UCSD-AML1 (cell line): Measurements from ENCODE around the gene ENG.

ENCODE experiments used
- DNase-seq: peaks from one replicate; lab custom pipeline; 2025; ENCODE audit not compliant: unreplicated experiment; lab: John Stamatoyannopoulos, UW

The ENG gene

GRCh38 chr9:127815512-127816361, 38.7 kb downstream of the ENG start:
- DNase-seq = no peak

DNA sequence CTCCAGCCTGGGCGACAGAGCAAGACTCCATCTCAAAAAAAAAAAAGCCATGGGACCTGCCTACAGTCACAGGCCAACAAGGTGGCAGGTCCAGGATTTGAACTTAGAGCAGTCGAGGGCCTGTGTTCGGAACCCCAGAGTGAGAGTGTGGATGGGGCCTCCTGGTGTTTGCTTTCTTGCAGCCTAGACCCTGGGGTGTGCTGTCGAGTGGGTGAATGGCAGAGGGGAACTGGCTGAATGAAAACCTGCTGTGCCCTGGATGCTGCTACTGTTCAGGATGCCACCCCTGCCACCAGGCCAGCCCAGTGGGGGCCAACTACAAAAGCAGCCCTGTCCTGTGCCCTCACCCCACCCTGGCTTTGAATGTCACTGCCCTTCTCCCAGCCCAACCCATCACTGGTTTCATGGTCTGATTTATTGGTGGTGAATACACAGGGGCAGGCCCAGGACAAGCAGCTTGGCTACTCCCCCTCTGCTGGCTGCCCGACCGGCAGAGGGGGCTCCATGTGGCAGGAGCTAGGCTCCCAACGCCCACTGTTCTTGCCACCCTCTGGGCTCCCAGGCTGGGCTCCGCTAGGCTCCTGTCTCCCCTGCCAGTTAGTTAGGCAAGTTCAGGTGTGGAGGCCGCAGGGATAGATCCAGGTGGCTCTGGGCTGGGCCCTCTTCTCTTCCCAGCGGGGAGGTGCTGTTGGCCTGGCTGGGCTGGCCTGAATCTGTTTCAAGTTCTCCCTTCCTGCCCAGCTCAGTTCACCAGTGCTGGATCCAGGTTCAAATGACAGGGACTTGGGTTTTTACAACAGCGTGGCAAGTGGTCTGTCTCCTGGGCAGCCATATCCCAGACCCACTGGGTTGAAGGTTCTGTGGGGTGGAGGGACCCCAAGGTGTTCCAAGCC, 39.6 kb downstream of the ENG start:
- DNase-seq = no peak

GRCh38 chr9:127813686-127814226, 40.7 kb downstream of the ENG start:
- no peak for DNase-seq

- DNase-seq = no peak
These were observed 41.4 kb downstream of the ENG start for GRCh38 chr9:127812936-127813675.

- DNase-seq = no peak
These were observed 42.4 kb downstream of the ENG start for GRCh38 chr9:127812011-127812410.

GRCh38 chr9:127810378-127811187, 43.9 kb downstream of the ENG start:
- DNase-seq = no peak

GRCh38 chr9:127809540-127810377, 44.7 kb downstream of the ENG start:
- no peak for DNase-seq

DNA sequence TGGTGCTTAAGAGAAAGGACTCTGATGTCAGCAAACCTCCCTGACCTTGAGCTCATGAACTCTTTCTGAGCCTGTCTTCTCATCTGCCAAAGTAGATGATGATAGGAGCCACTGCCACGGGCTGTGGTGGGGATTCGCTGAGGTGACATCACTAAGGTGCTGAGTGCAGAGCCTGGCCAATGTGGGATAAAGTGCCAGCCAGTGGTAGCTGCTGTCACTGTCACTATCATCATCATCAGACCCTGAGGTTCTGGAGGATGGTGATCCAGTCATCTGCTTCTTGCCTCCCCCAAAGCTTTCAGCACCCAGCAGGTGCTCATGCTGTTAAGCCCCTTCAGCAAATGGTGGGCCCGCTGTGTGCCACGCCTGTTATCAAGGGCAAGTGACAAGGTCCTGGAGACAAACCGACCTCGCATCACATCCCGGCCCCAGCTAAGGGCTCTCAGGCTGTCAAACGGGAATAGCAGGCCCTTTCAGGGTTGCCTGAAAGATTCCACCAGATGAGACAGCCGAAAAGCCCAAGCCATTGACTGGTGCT, 45.4 kb downstream of the ENG start:
- no peak for DNase-seq

GRCh38 chr9:127808347-127809001, 46.0 kb downstream of the ENG start:
- no peak for DNase-seq

- DNase-seq = no peak
These were observed 47.6 kb downstream of the ENG start for GRCh38 chr9:127806871-127807270.

DNA sequence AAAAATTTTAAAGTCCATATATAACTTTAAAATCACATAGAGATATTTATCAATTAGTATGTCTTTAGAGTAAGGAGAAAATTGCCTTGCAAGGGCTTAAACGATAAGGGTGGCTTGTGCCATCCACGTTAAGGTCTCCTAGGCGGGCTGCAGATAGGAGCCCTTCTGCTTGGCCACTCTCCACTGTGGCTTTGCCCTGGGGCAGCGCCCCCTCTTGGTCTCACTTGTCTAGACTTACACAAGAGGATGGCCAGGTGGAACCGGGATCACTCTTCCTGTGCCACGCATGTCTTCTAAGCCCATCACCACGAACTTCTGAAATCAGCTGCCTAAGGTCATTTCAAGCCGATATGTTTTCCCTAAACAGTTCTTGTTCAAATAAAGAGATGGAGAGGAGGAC, 48.8 kb downstream of the ENG start:
- DNase-seq = peak; percentile 61

DNA sequence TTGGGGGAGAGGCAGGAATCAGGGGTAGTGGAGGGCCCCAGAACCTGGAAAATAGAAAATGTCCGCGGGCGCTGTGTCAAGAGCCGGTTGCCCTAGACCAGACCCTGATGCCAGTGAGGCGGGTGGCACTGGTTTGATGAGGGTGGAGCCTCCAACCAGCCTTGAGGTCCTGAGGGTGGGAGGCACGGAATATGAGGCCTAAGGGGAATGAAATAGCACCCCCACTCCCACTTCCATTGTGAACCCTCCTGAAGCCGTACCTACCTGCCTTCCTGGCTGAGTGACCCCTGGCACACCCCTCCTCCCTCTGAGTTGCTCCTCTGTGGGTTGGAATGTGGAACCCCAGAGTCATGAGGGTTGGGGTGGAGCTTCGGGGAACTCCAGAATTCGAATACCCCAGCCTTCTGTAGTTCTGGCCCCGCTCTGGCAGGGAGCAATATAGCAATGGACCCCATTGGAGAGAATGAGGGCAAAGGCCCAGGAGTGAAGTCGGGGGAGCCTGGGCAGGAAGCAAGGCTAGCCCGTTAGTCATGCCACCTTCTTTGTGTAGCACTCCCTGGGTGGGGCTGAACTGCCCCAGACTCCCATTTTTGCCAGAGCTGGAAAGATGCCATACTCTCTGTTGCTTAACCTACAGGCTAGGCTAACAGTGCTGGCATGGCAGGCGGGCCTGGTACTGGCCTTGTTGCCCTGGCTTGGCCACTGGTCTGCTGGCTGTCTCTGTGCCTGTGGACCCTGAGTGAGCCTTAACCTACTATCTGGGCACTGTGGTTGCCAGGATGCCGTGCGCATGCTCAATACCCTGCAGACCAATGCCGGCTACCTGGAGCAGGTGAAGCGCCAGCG, 50.7 kb downstream of the ENG start:
- DNase-seq = no peak

DNA sequence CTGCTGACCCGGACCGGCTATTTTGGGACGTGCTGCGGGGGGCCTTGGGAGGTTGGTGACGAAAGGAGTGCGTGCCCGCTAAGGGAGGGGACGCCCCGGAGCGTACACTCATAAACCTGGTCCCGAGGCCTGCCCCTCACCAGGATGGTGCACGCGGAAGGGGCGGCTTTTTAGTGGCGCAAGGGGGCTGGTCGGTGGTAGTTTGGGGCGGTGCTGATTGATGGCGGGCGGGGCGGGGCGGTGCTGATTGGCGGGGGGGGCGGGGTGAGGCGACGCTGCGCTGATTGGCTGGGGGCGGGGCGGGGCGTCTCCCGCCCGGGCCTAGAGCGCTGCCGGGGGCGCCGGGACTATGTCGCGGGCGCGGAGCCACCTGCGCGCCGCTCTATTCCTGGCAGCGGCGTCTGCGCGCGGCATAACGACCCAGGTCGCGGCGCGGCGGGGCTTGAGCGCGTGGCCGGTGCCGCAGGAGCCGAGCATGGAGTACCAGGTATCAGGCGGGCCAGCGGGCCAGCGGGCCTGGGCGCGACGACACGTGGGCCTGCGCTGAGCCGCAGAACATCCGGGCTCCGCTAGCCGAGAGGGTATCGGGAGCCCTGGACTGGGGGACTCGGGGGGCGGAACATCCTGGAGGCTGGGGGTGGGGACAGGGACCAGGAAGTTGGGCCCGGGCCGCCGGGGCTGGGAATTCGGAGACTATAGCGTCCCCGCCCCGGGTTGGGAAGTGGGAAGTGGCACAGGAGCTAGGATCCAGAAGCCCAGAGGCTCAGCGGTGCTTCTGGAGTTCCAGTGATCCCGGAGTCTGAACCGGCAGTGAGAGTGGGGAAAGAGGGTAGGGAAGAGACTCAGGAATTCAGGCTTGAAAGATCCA, 51.6 kb downstream of the ENG start, which contains the start of gene FPGS:
Gene FPGS (plus strand): TSS at position 307 of the 868 bp plus-strand sequence. CDS start 43 bp downstream, at position 350.
- DNase-seq = peak; percentile 91

DNA sequence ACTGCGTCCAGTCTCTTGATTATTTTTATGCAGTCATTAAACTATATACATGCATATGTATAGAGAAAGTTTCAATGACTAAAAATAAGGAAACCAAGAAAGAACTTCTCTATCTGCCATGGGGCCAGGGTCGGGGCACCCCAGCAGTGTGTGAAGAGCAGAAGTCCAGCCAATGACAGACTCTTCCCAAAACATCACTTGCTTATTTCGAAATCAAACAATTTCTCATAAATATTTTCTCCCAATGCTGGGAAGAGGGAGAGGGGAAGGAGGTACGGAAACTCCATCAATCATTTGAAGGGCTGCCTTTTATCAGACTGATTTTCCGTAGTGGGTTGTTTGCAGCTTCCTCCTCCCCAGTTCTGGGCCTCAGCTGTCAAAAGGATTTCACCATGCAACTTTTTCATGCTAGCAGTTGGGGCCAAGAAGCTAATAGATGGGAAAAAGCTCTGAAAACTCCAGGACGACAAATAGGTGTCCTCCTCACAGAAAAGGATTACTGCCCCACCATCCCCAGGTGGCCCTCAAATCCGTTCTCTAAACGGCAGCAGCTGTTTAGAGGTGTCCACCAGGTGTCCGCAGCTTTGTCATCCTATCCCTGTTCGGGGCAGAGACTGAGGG, 52.4 kb downstream of the ENG start:
- DNase-seq = no peak

DNA sequence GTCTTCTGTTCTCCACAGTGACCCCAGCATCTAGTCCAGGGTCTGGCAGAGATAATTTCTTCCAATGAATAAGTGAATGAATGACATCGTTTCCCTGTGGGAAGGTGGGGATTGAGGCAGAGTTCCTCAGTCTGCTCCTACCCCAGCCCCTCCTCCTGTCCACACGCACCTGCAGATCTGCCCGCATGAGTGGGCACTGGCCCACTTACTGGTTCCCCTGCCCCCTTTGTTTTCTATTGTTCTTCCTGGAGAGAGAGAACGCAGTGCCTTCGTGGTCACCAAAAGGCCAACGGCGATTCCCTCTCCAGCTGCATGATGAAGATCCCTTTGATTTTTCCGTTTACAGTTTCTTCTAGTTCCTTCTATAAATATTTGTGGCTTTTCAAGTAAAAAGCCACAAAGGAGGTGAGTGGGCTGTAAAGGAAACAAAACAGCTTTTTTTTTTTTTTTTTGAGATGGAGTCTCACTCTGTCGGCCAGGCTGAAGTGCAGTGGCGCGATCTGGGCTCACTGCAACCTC, 57.5 kb downstream of the ENG start:
- DNase-seq = peak; percentile 59
